ENCODE results near the gene PHYHD1. TPM values are rescaled to one million over a fixed set of nuclear protein-coding genes. Genes with fewer than 3 reads are reported as not detected.

The PHYHD1 gene
- total RNA-seq, 2 donors from 2014 or later, result 1.1 to 1.9 TPM

DNA sequence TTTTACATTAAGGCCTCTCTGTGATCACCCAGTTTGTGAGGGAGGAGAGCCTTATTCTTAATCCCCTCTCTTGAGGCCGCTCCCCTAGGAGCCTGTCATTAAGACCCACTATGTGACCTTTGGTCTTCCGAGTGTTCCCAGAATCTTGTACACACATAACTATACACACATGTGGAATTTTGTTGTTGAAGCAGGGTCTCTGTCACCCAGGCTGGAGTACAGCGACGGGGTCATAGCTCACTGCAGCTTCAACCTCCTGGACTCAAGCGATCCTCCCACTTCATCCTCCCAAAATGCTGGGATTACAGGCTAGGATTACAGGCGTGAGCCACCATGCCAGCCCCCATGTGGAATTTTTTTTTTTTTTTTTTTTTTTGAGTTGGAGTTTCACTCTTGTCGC, 14.8 kb upstream of the PHYHD1 start:
- peaks cover 55% of the 10 kb centered on the region for H3K4me1 Mint-ChIP-seq (ENCODE audit: low read depth)
- no peaks in the 10 kb centered on the region for H3K27me3 Mint-ChIP-seq (ENCODE audit: low read depth)
- H3K36me3 Mint-ChIP-seq (ENCODE audit: insufficient read depth in 2 of 2), result peaks cover 0 to 12% of the 10 kb centered on the region in 2 donors
- no peaks in the 10 kb centered on the region for H3K9me3 Mint-ChIP-seq
- no peak overlapping the region for H3K27ac Mint-ChIP-seq
- ATAC-seq (replicated peaks in 1 of 2), result no peak
- DNase-seq, result no peak
- no peak overlapping the region for H3K4me3 Mint-ChIP-seq

DNA sequence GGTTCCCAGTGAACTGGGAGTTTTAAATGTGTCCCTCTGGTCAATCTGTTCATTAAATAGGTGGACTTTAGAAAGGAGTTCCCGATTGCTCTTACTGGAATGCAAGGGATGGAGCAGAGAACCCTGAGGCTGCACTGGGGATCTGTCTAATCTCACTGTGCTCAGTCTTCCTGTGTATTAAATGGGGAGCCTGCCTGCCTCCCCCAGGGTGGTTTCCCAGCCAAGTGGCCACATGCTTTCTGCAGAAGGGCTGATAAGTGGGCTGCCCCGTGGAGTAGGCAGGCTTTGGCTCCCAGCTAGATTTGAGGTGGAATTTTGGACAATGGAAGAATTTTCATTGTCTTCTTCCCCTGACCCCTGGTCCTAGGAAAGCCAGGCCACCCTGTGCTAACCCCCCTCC, 14.0 kb upstream of the PHYHD1 start:
- no peak for DNase-seq
- Mint-ChIP-seq H3K4me1 (ENCODE audit: low read depth) (peaks cover 60% of the 10 kb centered on the region), H3K27ac (peak overlapping the region; percentile 51), H3K36me3 (ENCODE audit: insufficient read depth in 2 of 2) (peaks cover 0 to 12% of the 10 kb centered on the region in 2 donors), H3K4me3 (no peak overlapping the region), H3K9me3 (no peaks in the 10 kb centered on the region), H3K27me3 (ENCODE audit: low read depth) (no peaks in the 10 kb centered on the region)
- ATAC-seq (replicated peaks in 1 of 2), result no peak

DNA sequence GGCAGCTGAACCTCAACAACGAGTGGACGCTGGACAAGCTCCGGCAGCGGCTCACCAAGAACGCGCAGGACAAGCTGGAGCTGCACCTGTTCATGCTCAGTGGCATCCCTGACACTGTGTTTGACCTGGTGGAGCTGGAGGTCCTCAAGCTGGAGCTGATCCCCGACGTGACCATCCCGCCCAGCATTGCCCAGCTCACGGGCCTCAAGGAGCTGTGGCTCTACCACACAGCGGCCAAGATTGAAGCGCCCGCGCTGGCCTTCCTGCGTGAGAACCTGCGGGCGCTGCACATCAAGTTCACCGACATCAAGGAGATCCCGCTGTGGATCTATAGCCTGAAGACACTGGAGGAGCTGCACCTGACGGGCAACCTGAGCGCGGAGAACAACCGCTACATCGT, 12.4 kb upstream of the PHYHD1 start:
- ATAC-seq (replicated peaks in 1 of 2) (no peak), DNase-seq (no peak)
- H3K4me3 Mint-ChIP-seq, result no peak overlapping the region
- no peak overlapping the region for H3K27ac Mint-ChIP-seq
- peaks cover 59% of the 10 kb centered on the region for H3K4me1 Mint-ChIP-seq (ENCODE audit: low read depth)
- H3K9me3 Mint-ChIP-seq, result no peaks in the 10 kb centered on the region
- H3K27me3 Mint-ChIP-seq (ENCODE audit: low read depth), result no peaks in the 10 kb centered on the region
- peaks cover 0 to 12% of the 10 kb centered on the region in 2 donors for H3K36me3 Mint-ChIP-seq (ENCODE audit: insufficient read depth in 2 of 2)

DNA sequence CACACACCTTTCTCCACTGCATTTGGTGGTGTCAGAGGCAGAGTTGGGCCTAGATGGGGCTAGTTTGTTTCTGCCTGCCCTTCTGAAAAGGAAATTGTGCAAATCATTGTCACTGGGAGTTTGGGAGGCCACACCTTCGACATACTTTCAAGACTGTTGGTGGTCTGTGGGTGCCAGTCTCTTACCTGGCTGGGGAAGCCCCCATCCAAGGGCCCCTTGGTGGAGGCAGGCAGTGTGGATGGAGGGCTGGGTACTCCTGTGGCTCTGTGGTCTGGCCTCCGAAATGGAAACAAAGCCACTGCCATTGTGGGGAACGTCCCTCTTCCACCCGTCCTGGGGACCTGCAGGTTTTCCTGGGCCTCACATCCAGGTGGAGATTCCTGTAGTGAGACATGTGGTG, 10.9 kb upstream of the PHYHD1 start:
- Mint-ChIP-seq H3K4me3 (no peak overlapping the region), H3K36me3 (ENCODE audit: insufficient read depth in 2 of 2) (peaks cover 0 to 12% of the 10 kb centered on the region in 2 donors), H3K9me3 (no peaks in the 10 kb centered on the region), H3K27me3 (ENCODE audit: low read depth) (no peaks in the 10 kb centered on the region), H3K4me1 (ENCODE audit: low read depth) (peaks cover 64% of the 10 kb centered on the region), H3K27ac (peak overlapping the region; percentile 75)
- no peak for ATAC-seq (replicated peaks in 1 of 2)
- no peak for DNase-seq

DNA sequence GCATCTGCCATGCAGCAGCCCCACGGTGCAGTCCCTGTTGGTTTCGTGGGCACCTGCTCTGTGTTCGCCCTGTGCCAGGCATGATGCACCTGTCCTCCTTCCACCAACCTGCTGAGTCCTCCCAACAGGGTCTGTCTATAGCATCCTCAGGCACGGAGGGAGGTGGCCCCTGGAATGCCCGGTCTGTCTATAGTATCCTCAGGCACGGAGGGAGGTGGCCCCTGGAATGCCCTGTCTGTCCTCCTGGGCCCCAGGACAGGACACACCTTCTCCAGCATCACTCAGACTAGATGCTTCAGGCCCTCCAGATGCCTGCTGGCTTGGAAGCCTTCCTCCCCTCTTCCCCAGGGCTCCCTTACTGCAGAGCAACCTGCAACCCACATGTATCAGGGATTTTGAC, 9.9 kb upstream of the PHYHD1 start:
- Mint-ChIP-seq H3K27ac (no peak overlapping the region), H3K4me3 (no peak overlapping the region), H3K36me3 (ENCODE audit: insufficient read depth in 2 of 2) (peaks cover 0 to 12% of the 10 kb centered on the region in 2 donors), H3K4me1 (ENCODE audit: low read depth) (peaks cover 64% of the 10 kb centered on the region), H3K27me3 (ENCODE audit: low read depth) (no peaks in the 10 kb centered on the region), H3K9me3 (no peaks in the 10 kb centered on the region)
- ATAC-seq (replicated peaks in 1 of 2) (no peak), DNase-seq (no peak)

DNA sequence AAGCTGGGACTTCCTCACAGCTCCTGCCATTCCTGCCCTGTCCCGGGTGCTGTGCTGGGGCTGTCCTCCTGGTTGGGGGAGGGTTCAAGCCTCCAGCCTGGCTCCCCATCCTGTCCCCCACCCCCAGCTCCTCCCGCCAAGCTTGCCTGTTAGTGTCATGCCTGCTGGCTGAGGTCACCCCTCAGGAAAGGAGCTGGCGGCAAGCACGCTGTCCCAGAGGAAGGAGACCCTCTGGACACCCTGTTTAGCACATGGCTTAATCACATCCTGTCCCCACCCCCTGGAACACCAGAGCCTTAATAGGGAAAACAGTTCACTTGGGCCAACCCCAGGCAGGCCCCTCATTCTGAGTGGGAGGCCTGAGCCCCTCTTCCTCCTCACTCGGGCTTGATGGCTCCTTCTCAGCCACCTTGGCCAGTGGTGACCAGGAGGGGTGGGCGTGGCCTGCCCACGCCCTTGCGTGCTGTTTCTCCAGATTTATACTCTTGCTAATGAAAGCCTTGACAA, 9.2 kb upstream of the PHYHD1 start:
- H3K4me1 Mint-ChIP-seq (ENCODE audit: low read depth), result peaks cover 63% of the 10 kb centered on the region
- peak overlapping the region in 1 of 2 donors; percentile 22 for H3K4me3 Mint-ChIP-seq
- peaks cover 0 to 12% of the 10 kb centered on the region in 2 donors for H3K36me3 Mint-ChIP-seq (ENCODE audit: insufficient read depth in 2 of 2)
- no peaks in the 10 kb centered on the region for H3K27me3 Mint-ChIP-seq (ENCODE audit: low read depth)
- H3K9me3 Mint-ChIP-seq, result no peaks in the 10 kb centered on the region
- ATAC-seq (replicated peaks in 1 of 2) (no peak), DNase-seq (no peak)
- H3K27ac Mint-ChIP-seq, result no peak overlapping the region

DNA sequence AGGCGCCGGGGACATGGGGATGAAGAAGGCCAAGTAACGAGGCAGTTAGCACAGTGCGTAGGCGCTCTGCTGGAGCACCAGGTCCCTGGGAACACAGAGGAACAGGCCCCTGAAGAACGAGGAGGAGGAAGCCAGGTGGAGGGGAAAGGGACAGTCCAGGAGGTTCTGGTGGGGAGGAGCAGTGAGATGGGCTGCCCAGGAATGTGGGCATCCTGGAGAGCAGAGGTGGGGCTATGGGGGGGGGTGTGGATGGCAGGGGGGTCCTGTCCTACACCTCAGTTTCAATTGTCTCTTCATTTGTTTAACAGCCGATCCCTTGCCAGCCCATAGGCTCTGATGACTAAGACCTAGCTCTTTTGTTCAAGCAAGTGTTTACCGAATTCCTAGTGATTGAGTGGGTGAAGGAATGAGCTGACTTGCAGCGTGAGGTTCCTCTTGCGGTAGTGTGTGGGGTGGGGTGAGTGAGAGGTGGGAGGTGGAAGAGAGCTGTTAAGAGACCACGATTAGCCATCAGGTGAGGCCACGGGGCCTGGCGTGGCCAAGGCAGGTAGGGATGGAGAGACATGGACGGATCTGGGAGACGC, 8.4 kb upstream of the PHYHD1 start:
- Mint-ChIP-seq H3K27ac (peak overlapping the region; percentile 55), H3K4me3 (peak overlapping the region; percentile 9 to 22), H3K27me3 (ENCODE audit: low read depth) (no peaks in the 10 kb centered on the region), H3K36me3 (ENCODE audit: insufficient read depth in 2 of 2) (peaks cover 0 to 12% of the 10 kb centered on the region in 2 donors), H3K9me3 (no peaks in the 10 kb centered on the region), H3K4me1 (ENCODE audit: low read depth) (peaks cover 60% of the 10 kb centered on the region)
- no peak for DNase-seq
- ATAC-seq (replicated peaks in 1 of 2), result peak; percentile 31 to 57

DNA sequence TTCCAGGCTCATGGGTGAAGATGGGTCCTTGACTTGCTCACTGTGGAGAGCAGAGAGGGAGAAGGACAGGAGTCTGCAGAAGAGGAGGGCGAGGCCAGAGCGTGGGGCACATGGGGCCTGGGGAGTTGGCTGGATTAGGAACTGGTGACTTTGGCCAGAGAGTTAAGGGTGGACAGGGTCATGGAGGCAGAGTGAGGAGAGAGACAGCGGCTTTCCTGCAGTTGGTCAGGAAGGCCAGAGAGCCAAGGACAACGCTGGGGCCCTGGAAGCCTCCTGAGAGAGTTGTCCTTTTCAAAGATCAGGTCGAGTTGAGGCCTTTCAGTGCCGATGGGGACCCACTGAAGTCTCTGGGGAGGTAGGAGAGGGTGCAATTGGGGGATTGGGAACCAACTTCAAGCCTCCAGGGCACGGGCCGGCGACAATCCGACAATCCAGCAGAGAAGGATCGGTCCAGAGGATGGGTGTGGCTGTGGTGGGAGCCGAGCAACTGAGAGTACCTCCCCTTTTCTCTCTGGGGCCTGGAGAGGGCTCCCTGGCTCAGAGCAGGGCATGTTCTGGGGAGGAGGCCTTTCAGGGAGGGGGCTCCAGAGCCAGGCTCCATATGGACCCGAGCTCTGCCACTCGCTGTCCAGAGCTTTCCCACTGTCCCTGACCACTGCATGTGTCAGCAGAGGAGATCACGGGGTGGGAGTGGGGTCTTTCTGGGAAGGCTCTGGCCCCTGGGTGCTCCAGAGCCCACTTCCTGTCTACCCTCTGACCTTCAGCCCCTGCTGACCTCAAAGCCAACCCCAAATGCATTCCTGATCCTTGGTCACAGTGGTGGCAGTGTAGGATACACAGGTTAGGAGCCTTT, 7.5 kb upstream of the PHYHD1 start:
- Mint-ChIP-seq H3K4me3 (peak overlapping the region in 1 of 2 donors; percentile 9), H3K36me3 (ENCODE audit: insufficient read depth in 2 of 2) (peaks cover 0 to 7% of the 10 kb centered on the region in 2 donors), H3K27me3 (ENCODE audit: low read depth) (no peaks in the 10 kb centered on the region), H3K9me3 (no peaks in the 10 kb centered on the region), H3K4me1 (ENCODE audit: low read depth) (peaks cover 60% of the 10 kb centered on the region), H3K27ac (peak overlapping the region; percentile 24)
- DNase-seq, result no peak
- no peak for ATAC-seq (replicated peaks in 1 of 2)

DNA sequence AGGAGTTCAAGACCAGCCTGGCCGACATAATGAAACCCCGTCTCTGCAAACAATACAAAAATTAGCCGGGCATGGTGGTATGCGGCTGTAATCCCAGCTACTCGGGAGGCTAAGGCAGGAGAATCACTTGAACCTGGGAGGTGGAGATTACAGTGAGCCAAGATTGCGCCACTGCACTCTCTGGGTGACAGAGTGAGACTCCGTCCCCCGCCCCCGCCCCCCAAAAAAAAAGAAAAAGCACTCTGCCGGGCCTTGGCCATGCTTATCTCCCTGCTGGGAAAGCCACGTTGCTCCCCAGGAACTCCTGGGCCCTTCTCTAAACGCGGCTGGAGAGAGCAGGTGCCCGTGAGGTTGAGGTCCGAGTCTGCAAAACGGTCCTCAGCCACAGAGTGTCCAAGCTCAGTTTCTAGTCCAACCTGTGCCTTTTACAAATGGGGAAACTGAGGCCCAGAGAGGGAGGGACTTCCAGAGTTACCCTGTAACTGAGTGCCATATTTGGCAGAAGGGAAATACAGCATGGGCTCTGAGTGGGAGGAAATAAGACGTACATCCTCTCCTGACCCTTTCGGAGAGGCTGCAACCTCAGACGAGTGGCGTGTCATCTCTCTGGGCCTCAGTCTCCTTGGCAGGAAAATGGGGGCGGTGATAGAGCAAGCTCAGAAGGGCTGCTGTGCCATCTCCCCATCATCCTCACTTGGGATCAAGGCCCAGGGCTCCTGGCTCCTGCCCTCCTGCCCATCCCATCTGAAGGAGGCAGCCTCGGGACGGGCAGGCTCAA, 6.6 kb upstream of the PHYHD1 start:
- ATAC-seq (replicated peaks in 1 of 2) (peak in 1 of 2 donors; percentile 40), DNase-seq (no peak)
- H3K4me3 Mint-ChIP-seq, result no peak overlapping the region
- H3K36me3 Mint-ChIP-seq (ENCODE audit: insufficient read depth in 2 of 2), result peaks cover 0 to 3% of the 10 kb centered on the region in 2 donors
- H3K27me3 Mint-ChIP-seq (ENCODE audit: low read depth), result no peaks in the 10 kb centered on the region
- no peaks in the 10 kb centered on the region for H3K9me3 Mint-ChIP-seq
- H3K27ac Mint-ChIP-seq, result no peak overlapping the region
- H3K4me1 Mint-ChIP-seq (ENCODE audit: low read depth), result peaks cover 55% of the 10 kb centered on the region

DNA sequence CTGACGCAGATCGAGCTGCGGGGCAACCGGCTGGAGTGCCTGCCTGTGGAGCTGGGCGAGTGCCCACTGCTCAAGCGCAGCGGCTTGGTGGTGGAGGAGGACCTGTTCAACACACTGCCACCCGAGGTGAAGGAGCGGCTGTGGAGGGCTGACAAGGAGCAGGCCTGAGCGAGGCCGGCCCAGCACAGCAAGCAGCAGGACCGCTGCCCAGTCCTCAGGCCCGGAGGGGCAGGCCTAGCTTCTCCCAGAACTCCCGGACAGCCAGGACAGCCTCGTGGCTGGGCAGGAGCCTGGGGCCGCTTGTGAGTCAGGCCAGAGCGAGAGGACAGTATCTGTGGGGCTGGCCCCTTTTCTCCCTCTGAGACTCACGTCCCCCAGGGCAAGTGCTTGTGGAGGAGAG, 4.6 kb upstream of the PHYHD1 start:
- H3K36me3 Mint-ChIP-seq (ENCODE audit: insufficient read depth in 2 of 2), result peaks cover 0 to 1% of the 10 kb centered on the region in 2 donors
- no peak overlapping the region for H3K27ac Mint-ChIP-seq
- DNase-seq (no peak), ATAC-seq (replicated peaks in 1 of 2) (no peak)
- peaks cover 35% of the 10 kb centered on the region for H3K4me1 Mint-ChIP-seq (ENCODE audit: low read depth)
- H3K4me3 Mint-ChIP-seq, result no peak overlapping the region
- no peaks in the 10 kb centered on the region for H3K9me3 Mint-ChIP-seq
- H3K27me3 Mint-ChIP-seq (ENCODE audit: low read depth), result no peaks in the 10 kb centered on the region

DNA sequence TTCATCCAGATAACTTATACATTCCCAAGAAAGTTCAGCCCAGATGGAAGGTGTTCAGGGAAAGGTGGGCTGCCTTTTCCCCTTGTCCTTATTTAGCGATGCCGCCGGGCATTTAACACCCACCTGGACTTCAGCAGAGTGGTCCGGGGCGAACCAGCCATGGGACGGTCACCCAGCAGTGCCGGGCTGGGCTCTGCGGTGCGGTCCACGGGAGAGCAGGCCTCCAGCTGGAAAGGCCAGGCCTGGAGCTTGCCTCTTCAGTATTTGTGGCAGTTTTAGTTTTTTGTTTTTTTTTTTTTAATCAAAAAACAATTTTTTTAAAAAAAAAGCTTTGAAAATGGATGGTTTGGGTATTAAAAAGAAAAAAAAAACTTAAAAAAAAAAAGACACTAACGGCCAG, 4.0 kb upstream of the PHYHD1 start:
- no peak overlapping the region for H3K4me3 Mint-ChIP-seq
- H3K27ac Mint-ChIP-seq, result no peak overlapping the region
- peaks cover 0 to 1% of the 10 kb centered on the region in 2 donors for H3K36me3 Mint-ChIP-seq (ENCODE audit: insufficient read depth in 2 of 2)
- ATAC-seq (replicated peaks in 1 of 2), result no peak
- H3K27me3 Mint-ChIP-seq (ENCODE audit: low read depth), result no peaks in the 10 kb centered on the region
- no peak for DNase-seq
- H3K4me1 Mint-ChIP-seq (ENCODE audit: low read depth), result peaks cover 31% of the 10 kb centered on the region
- H3K9me3 Mint-ChIP-seq, result no peaks in the 10 kb centered on the region

DNA sequence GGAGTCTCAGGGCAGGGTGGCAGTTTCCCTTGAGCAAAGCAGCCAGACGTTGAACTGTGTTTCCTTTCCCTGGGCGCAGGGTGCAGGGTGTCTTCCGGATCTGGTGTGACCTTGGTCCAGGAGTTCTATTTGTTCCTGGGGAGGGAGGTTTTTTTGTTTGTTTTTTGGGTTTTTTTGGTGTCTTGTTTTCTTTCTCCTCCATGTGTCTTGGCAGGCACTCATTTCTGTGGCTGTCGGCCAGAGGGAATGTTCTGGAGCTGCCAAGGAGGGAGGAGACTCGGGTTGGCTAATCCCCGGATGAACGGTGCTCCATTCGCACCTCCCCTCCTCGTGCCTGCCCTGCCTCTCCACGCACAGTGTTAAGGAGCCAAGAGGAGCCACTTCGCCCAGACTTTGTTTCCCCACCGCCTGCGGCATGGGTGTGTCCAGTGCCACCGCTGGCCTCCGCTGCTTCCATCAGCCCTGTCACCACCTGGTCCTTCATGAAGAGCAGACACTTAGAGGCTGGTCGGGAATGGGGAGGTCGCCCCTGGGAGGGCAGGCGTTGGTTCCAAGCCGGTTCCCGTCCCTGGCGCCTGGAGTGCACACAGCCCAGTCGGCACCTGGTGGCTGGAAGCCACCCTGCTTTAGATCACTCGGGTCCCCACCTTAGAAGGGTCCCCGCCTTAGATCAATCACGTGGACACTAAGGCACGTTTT, 3.5 kb upstream of the PHYHD1 start:
- H3K4me1 Mint-ChIP-seq (ENCODE audit: low read depth), result peaks cover 25% of the 10 kb centered on the region
- H3K27ac Mint-ChIP-seq, result no peak overlapping the region
- no peak for ATAC-seq (replicated peaks in 1 of 2)
- H3K36me3 Mint-ChIP-seq (ENCODE audit: insufficient read depth in 2 of 2), result peaks cover 0 to 1% of the 10 kb centered on the region in 2 donors
- DNase-seq, result no peak
- H3K27me3 Mint-ChIP-seq (ENCODE audit: low read depth), result no peaks in the 10 kb centered on the region
- H3K9me3 Mint-ChIP-seq, result no peaks in the 10 kb centered on the region
- no peak overlapping the region for H3K4me3 Mint-ChIP-seq
